ENCODE results near the gene CGREF1. TPM values are rescaled to one million over a fixed set of nuclear protein-coding genes. Genes with fewer than 3 reads are reported as not detected.

Gene CGREF1
- total and polyA plus RNA-seq, 9 donors = 7.9 to 23.9 (median 11.1) TPM

DNA sequence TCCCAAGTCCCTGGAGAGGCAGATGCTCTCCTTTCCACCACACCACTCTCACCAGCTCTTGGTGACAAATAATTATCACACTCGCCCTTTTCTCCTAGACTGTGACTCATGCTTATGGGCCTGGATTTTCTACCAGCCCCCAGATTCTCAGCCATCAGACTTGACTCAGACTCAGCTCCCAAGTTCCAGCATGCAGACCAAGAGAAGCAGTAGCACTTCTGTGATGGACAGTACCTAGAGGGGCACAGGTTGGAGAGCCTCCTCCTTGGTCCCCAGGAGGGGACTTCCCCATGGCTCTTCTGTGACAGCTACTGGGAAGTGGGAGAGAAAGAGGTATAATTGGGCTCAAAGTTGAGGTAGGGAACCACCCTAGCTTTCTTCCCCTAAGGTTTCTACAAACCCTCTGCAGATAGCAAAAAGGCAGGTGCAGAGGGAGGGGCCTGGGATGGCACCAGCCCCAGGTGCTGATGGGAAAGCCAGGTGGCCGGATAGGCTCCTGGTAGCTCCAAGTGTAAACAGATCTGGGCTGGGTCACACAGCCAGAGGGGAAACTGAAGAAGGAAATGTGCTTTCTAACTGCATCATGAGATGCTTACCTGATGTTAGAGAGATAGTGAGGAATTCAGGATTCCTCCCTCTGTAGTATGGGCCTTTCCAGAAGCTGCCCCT, 34.0 kb upstream of the CGREF1 start:
- peaks cover 46% of the 10 kb centered on the region for H3K4me1 ChIP-seq (ENCODE audit: insufficient read depth)
- H3K9me3 ChIP-seq = no peaks in the 10 kb centered on the region
- H3K36me3 ChIP-seq = no peaks in the 10 kb centered on the region
- peak overlapping the region; percentile 14 to 77 for H3K27ac ChIP-seq
- no peaks in the 10 kb centered on the region for H3K27me3 ChIP-seq
- intact Hi-C loops (cut with DNase I) = no loop called here
- TF ChIP-seq, protein P1, sequence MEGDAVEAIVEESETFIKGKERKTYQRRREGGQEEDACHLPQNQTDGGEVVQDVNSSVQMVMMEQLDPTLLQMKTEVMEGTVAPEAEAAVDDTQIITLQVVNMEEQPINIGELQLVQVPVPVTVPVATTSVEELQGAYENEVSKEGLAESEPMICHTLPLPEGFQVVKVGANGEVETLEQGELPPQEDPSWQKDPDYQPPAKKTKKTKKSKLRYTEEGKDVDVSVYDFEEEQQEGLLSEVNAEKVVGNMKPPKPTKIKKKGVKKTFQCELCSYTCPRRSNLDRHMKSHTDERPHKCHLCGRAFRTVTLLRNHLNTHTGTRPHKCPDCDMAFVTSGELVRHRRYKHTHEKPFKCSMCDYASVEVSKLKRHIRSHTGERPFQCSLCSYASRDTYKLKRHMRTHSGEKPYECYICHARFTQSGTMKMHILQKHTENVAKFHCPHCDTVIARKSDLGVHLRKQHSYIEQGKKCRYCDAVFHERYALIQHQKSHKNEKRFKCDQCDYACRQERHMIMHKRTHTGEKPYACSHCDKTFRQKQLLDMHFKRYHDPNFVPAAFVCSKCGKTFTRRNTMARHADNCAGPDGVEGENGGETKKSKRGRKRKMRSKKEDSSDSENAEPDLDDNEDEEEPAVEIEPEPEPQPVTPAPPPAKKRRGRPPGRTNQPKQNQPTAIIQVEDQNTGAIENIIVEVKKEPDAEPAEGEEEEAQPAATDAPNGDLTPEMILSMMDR (IDR thresholded peaks at IDR 0.05) = no peak
- TF ChIP-seq POLR2A (IDR thresholded peaks at IDR 0.05) (no peak), EP300 (IDR thresholded peaks at IDR 0.05) (no peak)
- WGBS, 3 donors = 79 to 83% (median 82%) methylated on average over 2 of the region's 2 CpGs
- H3K4me3 ChIP-seq = no peak overlapping the region
- peak in 1 of 5 donors; percentile 7 for DNase-seq

DNA sequence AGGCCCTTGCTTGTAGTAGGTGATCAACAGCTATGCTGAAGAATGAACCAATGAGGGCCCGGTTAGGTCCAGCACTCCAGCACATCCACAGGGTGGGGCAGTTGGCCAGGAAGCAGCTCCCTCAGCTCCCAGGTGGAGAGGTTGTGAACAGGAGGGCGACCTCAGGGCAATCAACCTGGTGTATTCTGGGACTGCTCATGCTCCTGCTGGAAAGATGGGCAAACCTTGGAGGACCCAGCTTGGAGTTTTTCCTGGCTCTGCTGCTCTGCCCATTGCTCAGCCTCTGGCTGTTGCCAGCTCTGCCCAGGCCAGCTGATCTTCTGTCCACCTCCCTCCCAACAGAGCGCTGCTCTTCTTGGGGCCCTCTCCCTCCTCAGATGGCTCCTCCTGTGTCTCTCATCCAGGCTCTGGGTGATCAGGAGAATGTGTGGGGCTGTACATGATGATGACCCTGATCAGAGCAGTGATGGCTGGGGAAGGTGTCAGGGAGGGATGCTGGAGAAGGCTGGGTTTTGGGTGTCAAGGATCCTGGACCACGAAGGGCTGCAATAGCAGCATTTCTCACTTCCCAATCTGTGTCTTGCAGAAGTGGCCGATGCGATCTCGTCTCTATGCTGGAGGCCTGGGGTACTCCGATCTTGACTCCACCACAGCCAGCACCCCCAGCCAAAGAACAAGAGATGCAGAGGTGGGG, 33.3 kb upstream of the CGREF1 start:
- H3K27me3 ChIP-seq = no peaks in the 10 kb centered on the region
- no peaks in the 10 kb centered on the region for H3K36me3 ChIP-seq
- H3K4me3 ChIP-seq = no peak overlapping the region
- no peaks in the 10 kb centered on the region for H3K9me3 ChIP-seq
- H3K27ac ChIP-seq = peak overlapping the region; percentile 30 to 77
- TF ChIP-seq POLR2A (IDR thresholded peaks at IDR 0.05) = no peak
- TF ChIP-seq EP300 (IDR thresholded peaks at IDR 0.05) = no peak
- intact Hi-C loops (cut with DNase I) = no loop called here
- peak in 2 of 5 donors; percentile 15 to 38 for DNase-seq
- H3K4me1 ChIP-seq (ENCODE audit: insufficient read depth) = peaks cover 45% of the 10 kb centered on the region
- 87 to 90% (median 90%) methylated on average over 8 of the region's 8 CpGs for WGBS, 3 donors

DNA sequence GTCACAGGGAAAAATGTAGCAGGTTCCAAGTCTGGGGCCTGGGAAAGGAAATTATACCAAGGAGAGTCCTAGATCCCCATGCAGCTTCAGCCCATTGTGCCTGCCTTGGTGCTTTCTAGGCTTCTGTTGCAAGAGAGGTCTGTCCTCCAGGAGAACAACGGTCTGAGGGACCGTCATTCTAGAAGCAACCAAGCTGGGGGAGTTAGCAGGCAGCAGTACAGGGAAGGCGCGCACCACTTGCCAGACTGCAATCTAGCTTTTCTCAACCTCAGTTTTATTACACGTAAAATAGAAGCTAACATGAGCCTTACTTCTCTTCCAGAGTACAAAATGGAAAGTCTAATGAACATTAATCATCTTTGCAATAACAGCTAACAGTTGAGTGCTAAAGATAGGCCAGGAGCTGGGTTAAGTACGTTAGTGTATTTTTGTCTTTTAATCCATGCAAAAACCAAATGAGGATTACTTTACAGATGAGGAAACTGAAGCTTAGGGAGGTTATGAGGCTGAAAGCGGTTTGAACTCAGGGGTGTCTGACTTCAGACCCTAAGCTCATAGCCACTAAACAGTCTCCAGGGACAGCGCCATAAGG, 31.8 kb upstream of the CGREF1 start:
- 34 to 38% (median 37%) methylated on average over 8 of the region's 8 CpGs for WGBS, 3 donors
- Histone ChIP-seq H3K36me3 (no peaks in the 10 kb centered on the region), H3K4me1 (ENCODE audit: insufficient read depth) (peaks cover 42% of the 10 kb centered on the region), H3K4me3 (peak overlapping the region; percentile 36), H3K27ac (peak overlapping the region; percentile 15 to 78), H3K9me3 (no peaks in the 10 kb centered on the region), H3K27me3 (no peaks in the 10 kb centered on the region)
- TF ChIP-seq, protein P1 (IDR thresholded peaks at IDR 0.05) = no peak
- no peak for TF ChIP-seq EP300 (IDR thresholded peaks at IDR 0.05)
- TF ChIP-seq POLR2A (IDR thresholded peaks at IDR 0.05) = no peak
- peak in 2 of 5 donors; percentile 27 to 46 for DNase-seq
- intact Hi-C loops (cut with DNase I) = no loop called here

DNA sequence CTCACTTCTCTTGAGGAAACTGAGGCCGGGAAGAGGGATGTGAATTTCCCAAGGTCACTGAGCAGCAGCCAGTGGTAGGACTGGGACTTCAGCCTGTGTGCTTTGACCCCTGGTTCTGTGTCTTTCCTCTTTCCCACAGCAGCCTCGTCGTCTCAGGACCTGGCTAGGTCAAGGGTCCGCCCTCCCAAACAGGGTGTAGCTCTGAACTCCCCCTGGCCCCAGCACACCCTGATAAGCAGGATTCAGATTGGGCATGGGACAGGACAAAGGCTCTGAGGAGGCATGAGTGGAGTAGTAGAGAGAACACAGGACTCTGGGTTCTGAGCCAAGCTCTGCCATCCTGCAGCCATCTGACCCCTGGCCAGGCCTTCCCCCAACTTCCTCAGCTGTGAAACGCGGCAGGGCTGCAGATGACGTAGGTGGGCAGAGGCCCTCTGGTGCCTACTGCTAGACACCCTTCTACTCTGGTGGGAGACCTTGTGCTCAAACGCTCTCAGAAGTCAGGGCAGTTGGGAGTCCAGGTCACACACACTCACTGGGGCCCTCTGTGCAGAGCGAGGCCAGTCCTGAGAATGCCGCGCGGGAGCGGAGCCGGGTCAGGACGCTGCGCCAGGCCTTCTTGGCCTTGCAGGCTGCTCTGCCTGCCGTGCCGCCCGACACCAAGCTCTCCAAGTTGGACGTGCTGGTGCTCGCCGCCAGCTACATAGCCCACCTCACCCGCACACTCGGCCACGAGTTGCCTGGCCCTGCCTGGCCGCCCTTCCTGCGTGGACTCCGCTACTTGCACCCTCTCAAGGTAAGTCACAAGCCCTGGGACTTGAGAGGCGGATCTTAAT, 30.9 kb upstream of the CGREF1 start:
- DNase-seq = peak in 2 of 5 donors; percentile 48 to 69
- Histone ChIP-seq H3K9me3 (no peaks in the 10 kb centered on the region), H3K36me3 (no peaks in the 10 kb centered on the region), H3K27me3 (no peaks in the 10 kb centered on the region), H3K27ac (peak overlapping the region; percentile 15 to 78), H3K4me3 (peak overlapping the region; percentile 36), H3K4me1 (ENCODE audit: insufficient read depth) (peaks cover 35% of the 10 kb centered on the region)
- intact Hi-C loops (cut with DNase I) = no loop called here
- TF ChIP-seq POLR2A (IDR thresholded peaks at IDR 0.05) (no peak), EP300 (IDR thresholded peaks at IDR 0.05) (no peak)
- TF ChIP-seq, protein P1 (IDR thresholded peaks at IDR 0.05) = no peak
- 34 to 43% (median 37%) methylated on average over 26 to 29 of the region's 29 CpGs for WGBS, 3 donors
